NCI-H446 (cell line): Measurements from ENCODE around the gene LRRC23.
A peak's percentile ranks its signal among the peaks of the same experiment; 100 is the strongest.
"Not testable (repeated sequence)": the region's sequence is repeated elsewhere in the genome, so short reads cannot be mapped to it uniquely, and the experiment has no call there.

Experiments used
- DNase-seq, 2 experiments: peaks; one replicate each; lab custom pipeline; 2025; lab: John Stamatoyannopoulos, UW

The LRRC23 gene

GRCh38 chr12:6902448-6902847 lies 2.2 kb upstream of the LRRC23 start:
- DNase-seq, result no peak

DNA sequence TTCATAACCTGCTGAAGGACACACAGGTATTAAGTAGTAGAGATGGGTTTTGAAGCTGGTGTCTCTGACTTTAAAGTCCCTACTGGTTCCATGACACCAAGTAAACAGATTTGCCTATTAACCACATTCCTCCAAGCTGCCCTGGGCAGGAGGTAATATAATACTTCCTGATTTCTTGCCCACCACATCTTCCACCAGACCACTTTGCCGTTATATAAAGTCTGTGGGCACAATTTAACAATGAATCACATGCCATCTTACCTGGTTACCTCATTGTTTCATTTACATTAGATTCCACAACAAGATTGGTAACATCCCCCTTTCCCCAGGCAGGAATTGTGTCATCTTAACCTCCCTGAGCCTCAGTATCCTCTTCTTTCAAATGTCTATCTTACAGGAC lies 900 bp upstream of the LRRC23 start:
- no peak for DNase-seq

- no peak for DNase-seq
These were observed 905 bp downstream of the LRRC23 start for GRCh38 chr12:6905414-6906040.

- not testable (repeated sequence) for DNase-seq
These were observed 3.5 kb downstream of the LRRC23 start for GRCh38 chr12:6908141-6908540.

DNA sequence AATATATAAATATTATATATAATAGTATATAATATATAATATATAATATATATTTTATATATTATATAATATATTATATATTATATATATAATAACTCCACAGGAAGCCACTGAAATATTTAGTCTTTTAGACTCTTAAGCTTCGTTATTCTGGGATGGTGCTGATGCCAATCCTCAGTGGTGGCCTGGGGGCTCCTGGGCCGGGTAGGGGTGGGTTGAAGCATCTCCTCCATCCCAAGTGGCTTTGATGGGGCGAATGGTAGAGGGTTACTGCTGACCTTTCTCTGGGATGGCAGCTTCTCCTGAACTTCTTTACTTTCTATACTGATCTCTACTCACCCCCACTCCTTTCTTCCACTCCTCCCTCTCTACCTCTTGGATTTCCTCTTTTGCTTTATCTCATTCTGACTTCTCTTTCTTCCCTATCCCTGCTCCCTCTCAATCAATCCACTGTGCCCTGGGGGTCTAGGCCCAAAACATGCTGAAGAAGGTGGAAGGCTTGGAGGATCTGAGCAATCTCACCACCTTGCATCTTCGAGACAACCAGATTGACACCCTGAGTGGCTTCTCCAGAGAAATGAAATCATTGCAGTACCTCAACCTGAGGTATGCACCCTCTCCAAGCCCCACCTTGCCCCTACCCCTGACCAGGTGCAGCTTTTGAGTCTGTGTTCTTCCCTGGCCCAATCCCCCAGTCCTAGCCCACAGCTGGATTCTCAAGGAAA lies 5.0 kb downstream of the LRRC23 start:
- no peak for DNase-seq

DNA sequence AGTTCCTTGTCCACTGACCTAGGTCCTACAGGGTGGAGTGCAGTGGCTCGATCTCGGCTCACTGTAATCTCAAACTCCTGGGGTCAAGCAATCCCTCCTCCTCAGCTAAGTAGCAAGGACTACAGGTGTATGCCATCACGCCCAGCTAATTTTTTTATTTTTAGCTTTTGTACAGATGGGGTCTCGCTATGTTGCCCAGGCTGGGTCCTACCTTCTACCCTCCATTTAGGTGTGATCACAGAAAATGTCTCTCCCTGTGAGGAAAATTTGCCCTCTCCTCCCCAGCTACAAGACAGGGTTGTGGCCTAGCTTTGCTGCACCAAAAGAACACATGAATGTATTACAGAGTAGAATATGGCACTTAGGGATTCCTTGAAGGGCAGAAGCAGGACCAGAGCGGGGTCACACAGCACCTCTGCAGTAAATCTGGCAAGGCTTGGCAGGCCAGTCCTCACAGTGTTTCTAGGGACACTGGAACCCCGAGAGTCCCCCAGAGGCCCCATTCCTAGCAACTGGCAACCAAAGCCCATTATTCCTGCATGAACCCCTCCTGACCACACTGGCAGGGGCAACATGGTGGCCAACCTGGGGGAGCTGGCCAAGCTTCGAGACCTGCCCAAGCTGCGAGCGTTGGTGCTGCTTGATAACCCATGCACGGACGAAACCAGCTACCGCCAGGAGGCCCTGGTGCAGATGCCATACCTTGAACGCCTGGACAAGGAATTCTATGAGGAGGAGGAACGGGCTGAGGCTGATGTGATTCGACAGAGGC lies 7.7 kb downstream of the LRRC23 start:
- no peak for DNase-seq

GRCh38 chr12:6914246-6914946 lies 9.8 kb downstream of the LRRC23 start, which contains the start of gene ENO2:
ENO2 (plus strand) TSS chr12:6914580; CDS start chr12:6915833, 1,253 bp downstream.
- peak; percentile 33 to 67 for DNase-seq

GRCh38 chr12:6914947-6915788 lies 10.5 kb downstream of the LRRC23 start:
- DNase-seq, result peak in 1 of 2 experiments; percentile 41

DNA sequence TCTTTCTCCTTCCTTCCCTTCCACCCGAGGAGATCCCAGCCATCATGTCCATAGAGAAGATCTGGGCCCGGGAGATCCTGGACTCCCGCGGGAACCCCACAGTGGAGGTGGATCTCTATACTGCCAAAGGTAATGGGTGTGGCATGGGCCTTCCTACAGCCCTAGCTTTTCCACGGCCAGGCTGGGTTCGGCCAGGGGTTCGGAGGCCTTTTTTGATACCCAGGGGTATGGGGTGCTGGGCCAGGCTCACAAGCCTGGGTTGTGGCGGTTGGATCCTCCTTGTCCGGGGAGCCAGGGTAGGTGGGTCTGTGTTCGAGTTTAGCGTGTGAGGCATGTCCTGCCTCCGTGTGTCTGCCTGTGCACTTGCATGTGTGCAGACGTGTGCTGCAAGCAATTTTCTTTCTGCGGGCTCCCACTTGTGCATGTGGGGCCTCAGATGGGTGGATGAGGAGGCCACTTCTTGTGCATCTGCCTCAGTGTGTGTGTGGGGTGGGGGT lies 11.2 kb downstream of the LRRC23 start:
- no peak for DNase-seq

DNA sequence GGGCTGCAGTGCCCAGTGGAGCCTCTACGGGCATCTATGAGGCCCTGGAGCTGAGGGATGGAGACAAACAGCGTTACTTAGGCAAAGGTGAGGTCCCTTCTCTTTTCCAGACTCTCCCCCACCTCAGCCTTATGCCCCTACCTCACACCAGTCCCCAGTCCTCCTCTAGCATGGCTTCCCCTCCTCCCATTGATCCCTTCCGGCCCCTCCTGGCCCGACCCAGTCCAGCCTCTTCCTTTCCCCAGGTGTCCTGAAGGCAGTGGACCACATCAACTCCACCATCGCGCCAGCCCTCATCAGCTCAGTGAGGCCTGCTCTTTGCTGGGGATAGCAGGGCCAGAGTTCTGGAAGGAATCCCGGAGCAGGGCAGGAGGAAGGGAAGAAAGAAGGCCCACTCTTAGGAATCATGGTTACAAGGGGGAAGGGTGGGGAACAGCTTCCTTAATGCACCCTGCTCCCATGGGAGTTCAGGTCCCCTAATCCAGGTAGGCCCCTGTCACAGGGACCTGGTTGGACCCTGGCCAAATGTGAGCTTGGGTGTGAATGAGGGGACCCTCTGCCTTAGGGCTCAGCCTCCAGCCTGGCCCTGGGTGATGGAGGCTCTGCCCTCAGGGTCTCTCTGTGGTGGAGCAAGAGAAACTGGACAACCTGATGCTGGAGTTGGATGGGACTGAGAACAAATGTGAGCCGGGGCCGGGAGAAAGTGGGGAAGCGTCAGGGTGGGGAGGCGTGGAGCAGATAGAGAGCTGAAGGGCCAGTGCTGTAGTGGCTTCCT lies 12.0 kb downstream of the LRRC23 start:
- DNase-seq, result no peak

GRCh38 chr12:6917491-6918231 lies 13.0 kb downstream of the LRRC23 start:
- no peak for DNase-seq

DNA sequence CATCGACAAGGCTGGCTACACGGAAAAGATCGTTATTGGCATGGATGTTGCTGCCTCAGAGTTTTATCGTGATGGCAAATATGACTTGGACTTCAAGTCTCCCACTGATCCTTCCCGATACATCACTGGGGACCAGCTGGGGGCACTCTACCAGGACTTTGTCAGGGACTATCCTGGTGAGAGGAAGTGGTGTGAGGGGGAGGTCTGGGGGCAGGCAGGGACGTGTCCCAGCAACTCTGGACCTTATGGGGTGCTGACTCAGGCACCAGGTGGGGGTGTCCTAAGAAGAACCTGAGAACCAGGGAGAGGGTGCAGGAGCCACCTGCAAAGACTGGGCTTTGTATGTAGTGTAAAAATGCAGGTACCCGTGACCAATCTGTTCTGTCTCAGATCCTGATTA lies 15.0 kb downstream of the LRRC23 start:
- no peak for DNase-seq

DNA sequence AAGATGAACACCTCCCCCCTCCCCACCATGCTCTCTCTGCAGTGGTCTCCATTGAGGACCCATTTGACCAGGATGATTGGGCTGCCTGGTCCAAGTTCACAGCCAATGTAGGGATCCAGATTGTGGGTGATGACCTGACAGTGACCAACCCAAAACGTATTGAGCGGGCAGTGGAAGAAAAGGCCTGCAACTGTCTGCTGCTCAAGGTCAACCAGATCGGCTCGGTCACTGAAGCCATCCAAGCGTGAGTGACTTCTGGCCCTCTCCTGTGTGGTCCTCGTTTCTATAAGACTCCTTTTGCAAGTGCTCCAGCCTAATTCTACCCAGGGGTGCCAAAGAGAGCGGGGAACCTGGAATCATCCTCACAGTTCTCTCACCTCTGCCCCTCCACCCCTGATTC lies 16.9 kb downstream of the LRRC23 start:
- no peak for DNase-seq

- no peak for DNase-seq
These were observed 17.6 kb downstream of the LRRC23 start for GRCh38 chr12:6921996-6922946.

GRCh38 chr12:6923003-6923732 lies 18.5 kb downstream of the LRRC23 start:
- DNase-seq, result no peak

DNA sequence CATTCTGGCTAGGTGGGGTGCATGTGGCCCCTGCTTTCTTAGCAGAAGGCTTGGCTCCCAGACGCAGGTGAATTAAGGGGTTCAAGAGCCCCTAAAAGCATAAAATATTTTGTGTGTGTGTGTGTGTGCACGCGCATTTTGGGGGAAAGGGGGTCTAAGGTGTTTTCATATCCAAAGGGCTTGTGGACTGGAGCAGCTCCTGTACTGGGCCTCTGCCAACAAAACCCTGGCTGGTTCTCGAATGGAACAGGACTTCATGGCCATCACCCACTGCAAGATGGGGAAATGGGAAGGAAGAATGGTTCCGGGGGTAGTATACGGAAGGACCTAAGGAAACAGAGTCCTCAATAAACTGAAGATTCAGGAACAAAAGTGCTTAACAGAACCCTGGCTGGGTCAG lies 19.2 kb downstream of the LRRC23 start:
- no peak for DNase-seq

DNA sequence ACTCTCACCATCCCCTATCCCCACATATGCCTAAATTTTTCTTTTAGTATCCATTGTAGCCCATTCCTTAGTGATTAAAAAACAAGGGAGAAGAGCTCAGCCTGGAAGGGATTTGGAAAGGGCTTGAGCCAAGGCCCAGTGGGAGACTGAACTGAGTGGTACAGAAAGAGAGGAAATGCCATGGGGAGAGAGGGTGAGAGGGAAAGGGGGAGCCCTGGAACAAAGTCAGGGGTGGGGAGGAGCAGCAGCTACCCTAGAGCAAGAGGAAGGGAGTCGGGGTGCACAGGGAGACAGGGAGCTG lies 20.6 kb downstream of the LRRC23 start:
- peak; percentile 70 to 77 for DNase-seq
